Testis (tissue), 3 donors: ENCODE data around the gene EVI5. TPM values are rescaled to one million over a fixed set of nuclear protein-coding genes. Genes with fewer than 3 reads are reported as not detected.

Experiments
- DNase-seq: peaks from one replicate; pipeline ENCODE4 v3.0.0-alpha.2; 2019
- H3K27ac ChIP-seq, 2 donors: fragments of 200-600 bp; sonication (generic); one replicate each; pipeline ENCODE4 v1.5.1; 2019
- H3K27me3 ChIP-seq: fragments of 200-600 bp; sonication (generic); one replicate; pipeline ENCODE4 v1.5.1; 2019
- H3K36me3 ChIP-seq: fragments of 200-600 bp; sonication (generic); one replicate; pipeline ENCODE4 v1.5.1; 2017; ENCODE audit warnings: low read depth; ENCODE audit errors: missing control alignments
- H3K4me1 ChIP-seq: fragments of 200-600 bp; sonication (generic); one replicate; pipeline ENCODE4 v1.5.1; 2019
- H3K4me3 ChIP-seq, 2 donors: fragments of 200-600 bp; sonication (generic); one replicate each; pipeline ENCODE4 v1.5.1; 2017 to 2019
- H3K9me3 ChIP-seq: fragments of 200-600 bp; sonication (generic); one replicate; pipeline ENCODE4 v1.5.1; 2017
- CTCF ChIP-seq, 3 experiments: fragments of 450-650 bp in 2 of 3; fragments of 200-600 bp in 1 of 3; sonication (generic) in 1 of 3; IDR thresholded peaks; one replicate each; pipeline ENCODE4 v1.5.1; 2016 to 2019; ENCODE audit warnings: antibody characterized with exemption in 3 of 3, mild to moderate bottlenecking in 2 of 3, moderate library complexity in 1 of 3
- POLR2A ChIP-seq: fragments of 450-650 bp; IDR thresholded peaks from one replicate; pipeline ENCODE4 v1.6.1; 2017; ENCODE audit warnings: antibody characterized with exemption, mild to moderate bottlenecking, moderate library complexity
- WGBS, 2 donors: methylation state at CpG; one replicate each; pipeline ENCODE4 v1.1.5; 2018; 5-methylcytosine and 5-hydroxymethylcytosine counted together
- intact Hi-C: fragments of 100-400 bp; cut with DNase I; formaldehyde crosslinking; loops from one replicate; pipeline ENCODE4 v1.15.1; 2023; ENCODE audit warnings: low total_unique reads
- polyA plus RNA-seq: library from polyadenylated mRNA; stranded (reverse); fragments of 350-450 nt; fragmentation: Illumina TruSeq; extraction: RNeasy Lipid Tissue Mini Kit (QIAGEN cat#74804); gene quantifications from one replicate; pipeline ENCODE4 v1.2.3, GENCODE V29; 2014; ENCODE audit warnings: low read depth, low replicate concordance; ENCODE audit not compliant: insufficient read depth
- total RNA-seq, 2 donors: library from RNA; depleted of rRNA; stranded (reverse); fragments of >200 nt; gene quantifications; one replicate each; pipeline ENCODE4 v1.2.3, GENCODE V29; 2016

EVI5 gene
- total and polyA plus RNA-seq, 3 donors from 2014 or later = 27.0 to 73.9 (median 58.7) TPM

DNA sequence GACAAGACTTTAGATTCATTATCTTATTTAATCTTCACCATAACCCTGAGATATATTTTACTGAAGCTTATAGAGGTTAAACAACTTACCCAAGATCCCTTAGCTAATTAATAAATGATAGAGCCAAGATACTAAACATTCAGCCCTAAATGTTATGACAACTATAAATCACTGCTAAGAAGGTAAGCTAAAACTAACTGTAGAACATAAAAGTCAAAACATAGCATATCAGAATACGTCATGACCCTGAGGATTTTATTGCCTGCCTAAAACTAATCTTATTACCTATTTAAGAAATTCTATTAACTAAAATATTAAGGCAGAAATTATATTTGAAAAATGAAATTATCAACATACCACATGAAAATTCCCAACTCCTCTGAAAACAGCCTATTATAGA is 22.6 kb downstream of the EVI5 start:
- TF ChIP-seq CTCF (IDR thresholded peaks at IDR 0.05) (no peak), POLR2A (no peak)
- Histone ChIP-seq H3K9me3 (no peaks in the 10 kb centered on the region), H3K27ac (no peak overlapping the region), H3K36me3 (no peaks in the 10 kb centered on the region), H3K4me1 (no peaks in the 10 kb centered on the region), H3K4me3 (no peak overlapping the region), H3K27me3 (no peaks in the 10 kb centered on the region)
- intact Hi-C loops = no loop called here
- WGBS, 2 donors = 89% methylated on average over 1 of the region's 1 CpG
- DNase-seq = no peak

- intact Hi-C loops = no loop called here
Observed at GRCh38 chr1:92759361-92759760, 25.5 kb downstream of the EVI5 start.

GRCh38 chr1:92756537-92756936 is 28.4 kb downstream of the EVI5 start:
- no peak overlapping the region for H3K4me3 ChIP-seq
- H3K27me3 ChIP-seq = no peaks in the 10 kb centered on the region
- intact Hi-C loops = no loop called here
- no peak for TF ChIP-seq POLR2A
- H3K4me1 ChIP-seq = no peaks in the 10 kb centered on the region
- DNase-seq = no peak
- no peak overlapping the region for H3K27ac ChIP-seq
- no peaks in the 10 kb centered on the region for H3K36me3 ChIP-seq
- WGBS, 2 donors = 90 to 95% methylated on average over 4 of the region's 4 CpGs
- H3K9me3 ChIP-seq = no peaks in the 10 kb centered on the region

More at GRCh38 chr1:92759361-92759760, 25.5 kb downstream of the EVI5 start:
- 93% methylated on average over 1 of the region's 1 CpG for WGBS, 2 donors
- DNase-seq = no peak
- TF ChIP-seq CTCF (IDR thresholded peaks at IDR 0.05) = no peak
- no peak for TF ChIP-seq POLR2A
- Histone ChIP-seq H3K36me3 (no peaks in the 10 kb centered on the region), H3K4me1 (no peaks in the 10 kb centered on the region), H3K27ac (no peak overlapping the region), H3K27me3 (no peaks in the 10 kb centered on the region), H3K9me3 (no peaks in the 10 kb centered on the region), H3K4me3 (no peak overlapping the region)

DNA sequence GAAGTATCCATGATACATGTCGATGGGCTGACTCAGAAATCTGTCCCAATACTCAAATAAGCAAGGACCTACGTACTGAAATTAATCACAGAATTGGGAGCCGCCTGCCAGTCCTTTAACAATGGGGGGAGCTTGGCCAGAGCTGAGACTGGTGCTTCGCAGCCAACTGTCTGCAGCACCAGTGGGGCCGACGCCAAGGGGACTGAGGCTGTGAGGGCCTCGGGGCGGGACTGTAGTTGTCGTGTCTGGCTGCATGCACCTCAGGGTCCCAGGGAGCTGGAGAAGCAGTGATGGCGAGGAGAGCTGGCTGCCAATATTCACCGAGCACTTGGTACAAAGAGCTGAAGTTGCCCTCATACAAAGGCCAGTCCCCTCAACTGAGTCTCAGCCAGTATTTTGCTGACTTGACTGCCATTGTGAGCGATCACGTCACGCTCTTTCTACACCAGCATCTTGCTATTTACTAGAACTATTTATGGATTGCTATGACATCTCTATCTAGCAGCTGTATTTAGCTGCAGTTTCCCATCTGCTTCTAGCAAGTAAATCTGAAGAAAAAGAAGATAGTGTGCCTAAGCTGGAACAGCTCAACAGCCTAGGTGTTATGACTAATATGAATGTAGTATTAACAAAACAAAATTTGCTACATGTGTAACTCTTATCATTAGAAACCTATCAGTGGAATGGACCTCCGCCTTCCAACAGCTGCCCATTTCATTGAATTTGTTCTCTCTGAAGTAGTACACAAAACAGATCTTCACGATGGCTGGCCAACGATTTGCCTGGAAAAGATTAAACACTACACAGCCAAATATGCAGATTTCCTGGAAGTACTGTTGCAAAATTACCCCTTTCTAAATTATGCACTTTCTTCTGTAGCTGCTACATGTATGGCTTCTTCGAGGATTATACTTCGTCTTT is 29.1 kb downstream of the EVI5 start:
- Histone ChIP-seq H3K9me3 (no peaks in the 10 kb centered on the region), H3K4me3 (no peak overlapping the region), H3K27ac (no peak overlapping the region), H3K36me3 (no peaks in the 10 kb centered on the region), H3K27me3 (no peaks in the 10 kb centered on the region), H3K4me1 (no peaks in the 10 kb centered on the region)
- intact Hi-C loops = no loop called here
- no peak for DNase-seq
- no peak for TF ChIP-seq CTCF (IDR thresholded peaks at IDR 0.05)
- no peak for TF ChIP-seq POLR2A
- 80 to 87% methylated on average over 17 to 19 of the region's 19 CpGs for WGBS, 2 donors

DNA sequence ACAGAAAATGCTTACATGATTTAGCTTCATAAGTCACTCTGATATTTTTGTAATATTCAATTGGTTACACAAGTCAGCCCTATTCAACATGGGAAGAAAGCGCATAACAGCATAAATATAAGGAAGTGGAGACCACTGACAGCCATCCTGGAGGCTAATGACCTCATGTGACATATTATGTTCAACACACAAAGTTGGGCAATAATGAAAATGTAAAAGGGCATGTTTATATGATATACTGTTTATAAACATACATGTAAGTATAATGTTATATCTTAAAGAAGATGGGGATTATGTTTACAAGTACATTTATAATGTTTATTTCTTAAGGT is 30.2 kb downstream of the EVI5 start:
- H3K27ac ChIP-seq = no peak overlapping the region
- H3K9me3 ChIP-seq = no peaks in the 10 kb centered on the region
- no peaks in the 10 kb centered on the region for H3K27me3 ChIP-seq
- DNase-seq = no peak
- TF ChIP-seq CTCF (IDR thresholded peaks at IDR 0.05) (no peak), POLR2A (no peak)
- H3K36me3 ChIP-seq = no peaks in the 10 kb centered on the region
- H3K4me1 ChIP-seq = no peaks in the 10 kb centered on the region
- no peak overlapping the region for H3K4me3 ChIP-seq
- intact Hi-C loops = no loop called here
- WGBS, 2 donors = 96 to 100% methylated on average over 1 of the region's 1 CpG
